MM.1S (cell line): Measurements from ENCODE around the gene MRPL2.

Source experiments
- DNase-seq: peaks from one replicate; pipeline ENCODE4 v3.0.0-alpha.2; 2015
- H2AFZ ChIP-seq: fragments of 300-600 bp; sonication (generic); 2 replicates; pipeline ENCODE4 v1.6.0; 2016; ENCODE audit warnings: antibody characterized with exemption, low read length
- H3F3A ChIP-seq: fragments of 300-600 bp; sonication (generic); 2 replicates; pipeline ENCODE4 v1.6.1; 2016; ENCODE audit warnings: mild to moderate bottlenecking, antibody characterized with exemption, low read length, moderate library complexity, mixed read lengths; ENCODE audit not compliant: insufficient read depth
- H3K27ac ChIP-seq: fragments of 300-600 bp; sonication (generic); 2 replicates; pipeline ENCODE4 v1.5.1; 2016; ENCODE audit warnings: mild to moderate bottlenecking, low read length
- H3K27me3 ChIP-seq: fragments of 300-600 bp; sonication (generic); replicated peaks from 2 replicates; pipeline ENCODE4 v1.6.0; 2016; ENCODE audit warnings: low read length; ENCODE audit not compliant: insufficient read depth
- H3K36me3 ChIP-seq: fragments of 300-600 bp; sonication (generic); replicated peaks from 2 replicates; pipeline ENCODE4 v1.6.1; 2016; ENCODE audit warnings: mild to moderate bottlenecking, low read length, mixed read lengths; ENCODE audit not compliant: insufficient read depth
- H3K4me1 ChIP-seq: fragments of 300-600 bp; sonication (generic); 2 replicates; pipeline ENCODE4 v1.6.1; 2016; ENCODE audit warnings: low read length, mixed read lengths
- H3K4me2 ChIP-seq: fragments of 300-600 bp; sonication (generic); 2 replicates; pipeline ENCODE4 v1.6.0; 2016; ENCODE audit warnings: low read depth, low read length
- H3K4me3 ChIP-seq: fragments of 300-600 bp; sonication (generic); 2 replicates; pipeline ENCODE4 v1.5.1; 2016; ENCODE audit warnings: low read length, mixed read lengths
- H3K79me2 ChIP-seq: fragments of 300-600 bp; sonication (generic); 2 replicates; pipeline ENCODE4 v1.6.1; 2016; ENCODE audit warnings: mixed run types, low read length, mixed read lengths
- H3K9ac ChIP-seq: fragments of 300-600 bp; sonication (generic); 2 replicates; pipeline ENCODE4 v1.6.1; 2016; ENCODE audit warnings: low read length, mixed read lengths
- H3K9me2 ChIP-seq: fragments of 300-600 bp; sonication (generic); replicated peaks from 2 replicates; pipeline ENCODE4 v1.6.1; 2016; ENCODE audit warnings: mild to moderate bottlenecking, low read length, mixed read lengths; ENCODE audit not compliant: insufficient read depth
- H3K9me3 ChIP-seq: fragments of 300-600 bp; sonication (generic); replicated peaks from 2 replicates; pipeline ENCODE4 v1.6.1; 2016; ENCODE audit warnings: mild to moderate bottlenecking, low read length, mixed read lengths; ENCODE audit not compliant: insufficient read depth
- H4K20me1 ChIP-seq: fragments of 300-600 bp; sonication (generic); 2 replicates; pipeline ENCODE4 v1.6.1; 2016; ENCODE audit warnings: mild to moderate bottlenecking, low read length, moderate library complexity, mixed read lengths; ENCODE audit not compliant: insufficient read depth
- CTCF ChIP-seq: fragments of 300-600 bp; sonication (generic); IDR thresholded peaks from 2 replicates; pipeline ENCODE4 v1.5.1; 2016; ENCODE audit warnings: antibody characterized with exemption, low read length, mixed read lengths
- EZH2 ChIP-seq: fragments of 300-600 bp; sonication (generic); optimal IDR thresholded peaks from 2 replicates; pipeline ENCODE3; 2017; ENCODE audit warnings: low read depth, mild to moderate bottlenecking, antibody characterized with exemption, low read length, mixed read lengths
- EZH2phosphoT487 ChIP-seq: fragments of 300-600 bp; sonication (generic); IDR thresholded peaks from 2 replicates; pipeline ENCODE4 v1.6.1; 2018; ENCODE audit warnings: antibody characterized with exemption, low read length

The MRPL2 gene

GRCh38 chr6:43038727-43039126 is 20.5 kb downstream of the MRPL2 start:
- Histone ChIP-seq H3K4me2 (no peak overlapping the region), H3K4me1 (peaks cover 4% of the 10 kb centered on the region; the same call in 1 of the 2 replicates), H3K79me2 (no peaks in the 10 kb centered on the region), H3F3A (no peaks in the 10 kb centered on the region), H3K27ac (no peak overlapping the region), H3K9me2 (no peaks in the 10 kb centered on the region), H3K27me3 (no peaks in the 10 kb centered on the region), H4K20me1 (no peaks in the 10 kb centered on the region), H3K36me3 (no peaks in the 10 kb centered on the region), H3K9ac (no peak overlapping the region), H3K9me3 (no peaks in the 10 kb centered on the region), H2AFZ (no peak overlapping the region), H3K4me3 (no peak overlapping the region)
- no peak for DNase-seq
- TF ChIP-seq EZH2 = no peak
- TF ChIP-seq CTCF = no peak
- TF ChIP-seq EZH2phosphoT487 = no peak

- H3K36me3 ChIP-seq = no peaks in the 10 kb centered on the region
- DNase-seq = no peak
Measured at GRCh38 chr6:43037706-43038105, 21.5 kb downstream of the MRPL2 start.

GRCh38 chr6:43037197-43037596 is 22.0 kb downstream of the MRPL2 start:
- Histone ChIP-seq H3K36me3 (no peaks in the 10 kb centered on the region), H3K27me3 (no peaks in the 10 kb centered on the region)

More at GRCh38 chr6:43037706-43038105, 21.5 kb downstream of the MRPL2 start:
- Histone ChIP-seq H3K4me1 (peaks cover 4% of the 10 kb centered on the region; the same call in 1 of the 2 replicates), H3K9me3 (no peaks in the 10 kb centered on the region), H3F3A (no peaks in the 10 kb centered on the region), H3K4me3 (no peak overlapping the region), H3K79me2 (no peaks in the 10 kb centered on the region), H3K27ac (no peak overlapping the region), H2AFZ (no peak overlapping the region), H3K9ac (no peak overlapping the region), H4K20me1 (no peaks in the 10 kb centered on the region), H3K27me3 (no peaks in the 10 kb centered on the region), H3K9me2 (no peaks in the 10 kb centered on the region), H3K4me2 (no peak overlapping the region)
- TF ChIP-seq EZH2 (no peak), CTCF (no peak), EZH2phosphoT487 (no peak)

More at GRCh38 chr6:43037197-43037596, 22.0 kb downstream of the MRPL2 start:
- Histone ChIP-seq H3K9ac (no peak overlapping the region), H3K27ac (no peak overlapping the region), H3K79me2 (no peaks in the 10 kb centered on the region), H3K9me2 (no peaks in the 10 kb centered on the region), H2AFZ (no peak overlapping the region), H3K9me3 (no peaks in the 10 kb centered on the region), H4K20me1 (no peaks in the 10 kb centered on the region), H3F3A (no peaks in the 10 kb centered on the region), H3K4me3 (no peak overlapping the region), H3K4me2 (no peak overlapping the region), H3K4me1 (peaks cover 4% of the 10 kb centered on the region; the same call in 1 of the 2 replicates)
- TF ChIP-seq CTCF (no peak), EZH2 (no peak), EZH2phosphoT487 (no peak)
- DNase-seq = no peak
